Stimulated activated CD4-positive, alpha-beta T cell treated with anti-CD3 and anti-CD28 coated beads, Interleukin-1b, Interleukin-23, amount 100 ng/mL, for 48 hours (primary cell): ENCODE results near the gene GNB1L.

Experiments
- DNase-seq: peaks from one replicate; pipeline ENCODE4 v3.0.0-alpha.2; 2020

The GNB1L gene

GRCh38 chr22:19772673-19773469 lies 81.8 kb downstream of the GNB1L start:
- DNase-seq = no peak

GRCh38 chr22:19772422-19772672 lies 82.3 kb downstream of the GNB1L start:
- no peak for DNase-seq

DNA sequence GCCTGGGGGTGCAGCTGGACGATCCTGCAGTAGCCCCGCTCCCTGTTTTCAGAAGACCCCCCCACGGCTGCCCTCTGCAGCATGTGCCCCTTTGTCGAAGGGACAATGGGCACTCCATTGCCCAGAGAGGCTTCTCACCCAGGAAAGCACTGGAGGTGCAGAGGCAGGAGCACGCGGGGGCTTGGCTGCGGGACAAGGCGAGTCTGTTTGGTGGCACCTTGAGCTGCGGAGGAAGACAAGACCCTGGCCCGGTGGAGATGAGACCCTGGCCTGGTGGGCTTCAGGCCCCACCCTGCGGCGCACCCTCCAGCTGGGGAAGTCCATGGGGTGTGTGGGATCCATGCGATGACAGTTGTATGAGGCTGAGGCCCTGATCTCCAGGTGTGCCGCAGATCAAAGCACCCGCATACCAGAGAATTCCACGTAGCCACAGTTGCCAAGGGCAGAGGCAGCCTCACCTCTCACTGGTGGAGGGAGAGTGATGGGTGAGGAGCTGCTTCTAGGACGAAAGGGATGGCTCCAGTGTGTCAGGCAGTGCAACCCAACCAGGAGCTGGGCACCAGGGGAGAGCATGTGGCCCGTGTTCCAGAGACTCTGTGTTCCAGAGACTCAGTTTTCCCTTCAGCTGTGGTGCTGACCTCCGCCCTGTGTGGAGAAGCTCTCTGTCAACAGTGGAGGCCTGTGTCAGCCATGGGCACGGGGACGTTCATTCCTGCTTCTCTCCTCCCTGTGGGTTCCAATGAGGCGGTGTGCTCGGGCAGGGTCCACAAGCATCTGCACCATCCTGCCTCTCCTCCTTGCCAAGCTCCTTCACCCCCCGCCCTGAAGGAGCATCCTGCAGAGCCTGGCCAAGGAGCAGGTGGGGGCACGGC lies 84.1 kb downstream of the GNB1L start:
- DNase-seq = no peak

- DNase-seq = no peak
These were observed 85.3 kb downstream of the GNB1L start for GRCh38 chr22:19769393-19769715.

- no peak for DNase-seq
These were observed 87.0 kb downstream of the GNB1L start for GRCh38 chr22:19767427-19768341.

DNA sequence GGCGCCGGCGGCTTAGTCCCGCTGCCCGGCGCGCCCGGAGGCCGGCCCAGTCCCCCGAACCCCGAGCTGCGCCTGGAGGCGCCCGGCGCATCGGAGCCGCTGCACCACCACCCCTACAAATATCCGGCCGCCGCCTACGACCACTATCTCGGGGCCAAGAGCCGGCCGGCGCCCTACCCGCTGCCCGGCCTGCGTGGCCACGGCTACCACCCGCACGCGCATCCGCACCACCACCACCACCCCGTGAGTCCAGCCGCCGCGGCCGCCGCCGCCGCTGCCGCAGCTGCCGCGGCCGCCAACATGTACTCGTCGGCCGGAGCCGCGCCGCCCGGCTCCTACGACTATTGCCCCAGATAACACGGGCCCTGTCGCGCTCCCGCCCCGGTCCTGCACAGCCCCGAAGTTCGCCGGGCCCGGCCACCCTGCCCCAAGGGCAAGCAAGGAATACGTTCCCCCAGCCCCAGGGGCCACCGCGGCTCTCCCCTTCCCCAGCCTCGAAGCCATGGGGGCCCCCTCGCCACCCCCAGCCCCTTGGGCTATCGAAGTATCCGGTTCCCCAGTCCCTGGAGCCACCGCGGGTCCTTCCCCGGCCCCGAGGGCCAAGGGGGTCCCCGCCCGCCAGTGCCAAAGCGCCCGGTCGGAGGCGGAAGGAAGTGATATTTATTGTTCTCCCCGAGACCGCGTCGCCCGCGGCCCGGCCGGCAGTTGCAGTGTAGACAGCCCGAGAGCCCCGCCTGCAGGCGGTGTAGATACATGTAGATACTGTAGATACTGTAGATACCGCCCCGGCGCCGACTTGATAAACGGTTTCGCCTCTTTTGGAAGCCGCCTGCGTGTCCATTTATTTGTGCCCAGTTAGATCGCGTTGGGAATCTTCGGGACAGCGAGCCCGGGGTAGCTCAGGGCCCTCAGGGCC lies 87.9 kb downstream of the GNB1L start:
- DNase-seq = peak; percentile 49

DNA sequence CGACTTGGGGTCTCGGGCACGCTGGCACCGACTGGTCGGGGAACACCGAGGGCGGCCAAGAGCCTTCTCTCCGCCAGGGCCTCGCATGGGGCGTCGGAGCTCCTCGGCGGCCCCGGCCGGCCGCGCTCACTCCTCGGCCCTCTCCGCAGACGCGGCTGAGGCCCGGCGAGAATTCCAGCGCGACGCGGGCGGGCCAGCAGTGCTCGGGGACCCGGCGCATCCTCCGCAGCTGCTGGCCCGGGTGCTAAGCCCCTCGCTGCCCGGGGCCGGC lies 88.5 kb downstream of the GNB1L start:
- no peak for DNase-seq

DNA sequence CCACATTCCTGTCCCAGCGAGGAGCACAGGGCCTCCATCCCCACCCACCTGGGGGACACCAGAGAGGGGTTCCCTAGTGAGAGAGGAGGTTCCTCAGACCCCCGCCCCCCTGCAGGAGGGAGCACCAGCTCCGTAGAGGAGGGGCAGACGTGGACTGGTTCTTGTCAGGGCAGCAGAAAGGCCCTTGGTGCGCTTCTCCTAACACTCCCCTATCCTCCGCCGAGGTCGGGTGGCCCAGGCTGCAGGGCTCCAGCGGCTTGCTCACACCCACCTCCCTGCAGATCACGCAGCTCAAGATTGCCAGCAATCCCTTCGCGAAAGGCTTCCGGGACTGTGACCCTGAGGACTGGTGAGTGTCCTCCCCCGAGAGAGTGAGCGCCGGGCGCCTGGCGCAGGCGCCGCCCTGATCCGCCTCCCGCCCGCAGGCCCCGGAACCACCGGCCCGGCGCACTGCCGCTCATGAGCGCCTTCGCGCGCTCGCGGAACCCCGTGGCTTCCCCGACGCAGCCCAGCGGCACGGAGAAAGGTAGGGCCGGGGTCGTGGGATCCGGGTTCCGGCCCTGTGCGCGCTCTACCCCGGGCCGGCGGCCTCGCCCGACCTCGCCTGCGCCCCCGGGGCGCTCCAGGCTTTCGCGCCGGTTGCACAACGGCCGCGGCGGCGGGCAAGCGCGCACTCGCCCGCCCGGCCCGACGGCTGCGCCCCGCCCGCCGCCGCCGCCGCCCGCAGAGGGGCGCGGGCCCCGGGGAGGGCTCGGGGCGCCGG lies 89.0 kb downstream of the GNB1L start:
- DNase-seq = no peak

DNA sequence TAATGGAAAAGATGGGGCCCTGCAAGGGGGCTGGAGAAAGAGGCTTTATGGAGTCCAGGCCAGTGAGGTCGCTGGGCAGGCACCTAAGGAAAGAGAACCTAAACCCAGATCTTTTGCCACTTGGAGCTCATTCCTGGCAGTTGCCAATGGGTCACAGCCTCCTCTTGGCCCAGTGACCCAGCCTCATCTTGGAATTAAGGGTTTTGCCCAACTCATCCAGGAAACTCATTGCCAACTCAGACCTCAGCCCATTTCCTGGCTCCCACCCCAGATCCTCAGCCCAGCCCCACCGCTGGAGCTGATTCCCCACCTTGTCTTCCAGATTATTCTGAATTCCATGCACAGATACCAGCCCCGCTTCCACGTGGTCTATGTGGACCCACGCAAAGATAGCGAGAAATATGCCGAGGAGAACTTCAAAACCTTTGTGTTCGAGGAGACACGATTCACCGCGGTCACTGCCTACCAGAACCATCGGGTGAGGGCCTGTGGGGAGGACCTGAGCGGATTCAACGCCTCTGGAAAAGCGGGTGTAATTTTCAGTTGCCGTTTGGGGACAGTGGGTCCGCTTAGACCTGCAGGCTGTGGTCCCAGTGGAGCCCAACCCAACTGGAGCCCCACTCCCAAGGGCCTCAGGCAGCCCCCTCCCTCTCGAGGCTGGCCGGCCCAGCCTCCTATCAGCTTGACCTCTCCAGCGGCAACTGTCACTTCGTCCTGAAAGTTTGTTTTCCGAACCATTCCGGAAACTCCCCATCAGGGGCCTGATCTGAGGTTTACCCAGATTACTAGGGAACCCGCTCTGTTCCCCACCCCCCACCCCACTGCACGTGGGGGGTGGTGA lies 89.8 kb downstream of the GNB1L start:
- no peak for DNase-seq

DNA sequence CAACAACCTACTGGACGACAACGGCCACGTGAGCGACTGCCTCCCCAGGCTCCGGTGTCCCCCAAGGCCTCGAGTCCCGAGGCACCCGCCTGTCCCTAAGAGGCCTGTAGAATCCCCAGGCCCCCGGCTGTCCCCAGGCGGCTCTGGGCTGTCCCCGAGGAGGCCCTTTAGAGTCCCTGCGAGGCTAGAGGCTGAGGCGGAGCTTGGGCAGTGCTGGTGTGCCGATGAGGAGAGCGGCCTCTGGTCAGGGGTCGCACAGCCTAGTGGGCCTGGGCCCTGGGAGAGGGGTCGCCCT lies 90.4 kb downstream of the GNB1L start:
- DNase-seq = no peak

- DNase-seq = no peak
These were observed 91.0 kb downstream of the GNB1L start for GRCh38 chr22:19763458-19764298.

DNA sequence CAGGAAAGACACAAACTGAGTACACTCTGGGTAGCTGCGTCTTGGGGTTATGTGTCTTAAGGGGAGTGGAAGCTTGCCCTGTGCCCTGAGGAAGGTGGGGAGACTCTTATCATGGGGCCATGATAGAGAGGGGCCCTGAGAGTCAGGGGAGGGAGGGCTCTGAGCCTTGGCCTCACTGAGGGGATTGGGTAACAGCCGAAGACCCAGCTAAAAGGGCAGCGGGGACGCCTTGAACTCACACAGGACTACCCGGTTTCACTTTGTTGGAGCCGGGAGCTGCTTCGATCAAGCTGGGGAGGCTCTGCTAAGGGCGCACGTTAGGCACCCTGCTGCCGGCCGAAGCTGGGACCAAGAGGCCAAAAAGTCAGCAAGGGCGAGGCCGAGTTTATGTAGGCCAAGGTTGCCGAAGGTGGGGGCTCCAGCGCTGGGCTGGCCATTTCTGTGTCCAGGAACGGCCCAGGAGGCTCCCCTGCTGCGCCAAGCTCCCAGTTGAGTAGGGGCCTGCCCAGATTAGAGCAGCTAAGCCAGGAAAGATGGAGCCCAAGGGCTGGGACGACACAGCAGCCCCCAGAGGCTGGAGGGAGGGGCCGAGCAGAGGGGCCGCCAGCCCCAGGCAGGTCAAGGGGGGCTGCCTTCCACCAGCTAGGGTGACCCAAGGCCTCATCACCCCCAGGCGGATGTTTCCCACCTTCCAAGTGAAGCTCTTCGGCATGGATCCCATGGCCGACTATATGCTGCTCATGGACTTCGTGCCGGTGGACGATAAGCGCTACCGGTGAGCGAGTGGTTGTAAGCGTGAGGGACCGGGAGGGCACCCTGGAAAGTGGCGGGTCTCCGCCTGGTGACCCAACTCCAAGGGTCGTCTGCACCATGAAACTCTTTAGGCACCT lies 91.9 kb downstream of the GNB1L start:
- DNase-seq = no peak

- DNase-seq = no peak
These were observed 92.7 kb downstream of the GNB1L start for GRCh38 chr22:19761725-19762567.

- no peak for DNase-seq
These were observed 93.5 kb downstream of the GNB1L start for GRCh38 chr22:19760951-19761724.

GRCh38 chr22:19760058-19760950 lies 94.4 kb downstream of the GNB1L start, which contains the start of gene TBX1:
Gene TBX1 (plus strand): TSS chr22:19760778. CDS start chr22:19760844, 66 bp downstream.
- no peak for DNase-seq

DNA sequence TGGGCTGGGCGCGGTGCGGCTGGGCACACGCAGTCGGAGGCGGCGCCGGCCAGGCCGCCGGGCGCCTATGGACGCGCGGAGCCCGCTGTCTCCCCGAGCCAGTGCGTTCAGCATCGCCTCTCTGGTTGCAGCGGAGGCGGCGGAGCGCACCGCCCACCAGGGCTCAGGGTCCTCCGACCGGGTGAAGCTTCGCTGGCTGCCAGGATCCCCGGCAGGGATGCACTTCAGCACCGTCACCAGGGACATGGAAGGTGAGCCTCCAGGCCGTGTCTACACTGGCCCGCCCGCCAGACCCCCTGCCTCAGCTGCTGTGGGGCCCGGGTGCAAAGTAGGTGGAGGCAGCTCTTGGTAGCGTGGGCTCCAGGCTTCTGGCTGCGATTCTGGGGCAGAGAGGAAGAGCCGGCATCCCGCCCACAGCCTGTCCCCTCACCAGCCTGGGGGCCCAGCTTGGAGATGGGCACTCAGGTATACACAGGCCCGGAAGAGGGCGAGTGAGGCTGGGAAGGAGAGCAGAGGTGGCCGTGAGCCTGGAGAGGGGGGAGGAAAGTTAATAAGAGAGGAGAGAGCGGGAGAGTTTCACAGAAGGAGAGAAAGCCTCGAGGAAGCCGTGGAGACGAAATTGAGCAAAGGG lies 95.1 kb downstream of the GNB1L start:
- DNase-seq = no peak
